ENCODE measurements around the gene C19orf85.

Gene C19orf85

GRCh38 chr19:55489711-55490477, 25.3 kb upstream of the C19orf85 start:
- no peak overlapping the region for H3K4me3 ChIP-seq (replicated peaks; ENCODE audit: low read depth, low read length)

GRCh38 chr19:55488986-55489710, 24.6 kb upstream of the C19orf85 start:
- no peak overlapping the region for H3K4me3 ChIP-seq (replicated peaks; ENCODE audit: low read depth, low read length)
- no peak for DNase-seq (ENCODE audit: extremely low read depth, low read depth)
- no peak for TF ChIP-seq CTCF (IDR thresholded peaks at IDR 0.05; ENCODE audit: low read depth, low read length, missing control alignments)

More at GRCh38 chr19:55489711-55490477, 25.3 kb upstream of the C19orf85 start:
- TF ChIP-seq CTCF (IDR thresholded peaks at IDR 0.05; ENCODE audit: low read depth, low read length, missing control alignments): no peak
- DNase-seq (ENCODE audit: extremely low read depth, low read depth): no peak

GRCh38 chr19:55487924-55488687, 23.6 kb upstream of the C19orf85 start, which contains the start of gene SSC5D:
Gene SSC5D, plus strand, starts transcription at chr19:55488436. Its CDS starts 154 bp downstream, at chr19:55488590.
- TF ChIP-seq CTCF (IDR thresholded peaks at IDR 0.05; ENCODE audit: low read depth, low read length, missing control alignments): no peak
- DNase-seq (ENCODE audit: extremely low read depth, low read depth): no peak
- peak within 1 kb of the TSS; percentile 26 for H3K4me3 ChIP-seq (replicated peaks; ENCODE audit: low read depth, low read length)

- peak; percentile 71 for DNase-seq (ENCODE audit: extremely low read depth, low read depth)
- no peak for TF ChIP-seq CTCF (IDR thresholded peaks at IDR 0.05; ENCODE audit: low read depth, low read length, missing control alignments)
Measured at GRCh38 chr19:55486971-55487923, 22.7 kb upstream of the C19orf85 start.

GRCh38 chr19:55486043-55486970, 21.8 kb upstream of the C19orf85 start:
- no peak for DNase-seq (ENCODE audit: extremely low read depth, low read depth)
- H3K4me3 ChIP-seq (replicated peaks; ENCODE audit: low read depth, low read length): peak overlapping the region; percentile 71

More at GRCh38 chr19:55486971-55487923, 22.7 kb upstream of the C19orf85 start:
- H3K4me3 ChIP-seq (replicated peaks; ENCODE audit: low read depth, low read length): peak overlapping the region; percentile 26

More at GRCh38 chr19:55486043-55486970, 21.8 kb upstream of the C19orf85 start:
- no peak for TF ChIP-seq CTCF (IDR thresholded peaks at IDR 0.05; ENCODE audit: low read depth, low read length, missing control alignments)
